Dermis lymphatic vessel endothelial cell (primary cell): ENCODE results near the gene CACNA2D1. TPM values are rescaled to one million over a fixed set of nuclear protein-coding genes. Genes with fewer than 3 reads are reported as not detected.

Experiments used
- total RNA-seq: library from RNA; depleted of rRNA; stranded (reverse); fragments of >200 nt; gene quantifications from 2 replicates; pipeline ENCODE4 v1.2.1, GENCODE V29; 2014

The CACNA2D1 gene
- 3.5 and 5.0 TPM in 2 replicates for total RNA-seq

DNA sequence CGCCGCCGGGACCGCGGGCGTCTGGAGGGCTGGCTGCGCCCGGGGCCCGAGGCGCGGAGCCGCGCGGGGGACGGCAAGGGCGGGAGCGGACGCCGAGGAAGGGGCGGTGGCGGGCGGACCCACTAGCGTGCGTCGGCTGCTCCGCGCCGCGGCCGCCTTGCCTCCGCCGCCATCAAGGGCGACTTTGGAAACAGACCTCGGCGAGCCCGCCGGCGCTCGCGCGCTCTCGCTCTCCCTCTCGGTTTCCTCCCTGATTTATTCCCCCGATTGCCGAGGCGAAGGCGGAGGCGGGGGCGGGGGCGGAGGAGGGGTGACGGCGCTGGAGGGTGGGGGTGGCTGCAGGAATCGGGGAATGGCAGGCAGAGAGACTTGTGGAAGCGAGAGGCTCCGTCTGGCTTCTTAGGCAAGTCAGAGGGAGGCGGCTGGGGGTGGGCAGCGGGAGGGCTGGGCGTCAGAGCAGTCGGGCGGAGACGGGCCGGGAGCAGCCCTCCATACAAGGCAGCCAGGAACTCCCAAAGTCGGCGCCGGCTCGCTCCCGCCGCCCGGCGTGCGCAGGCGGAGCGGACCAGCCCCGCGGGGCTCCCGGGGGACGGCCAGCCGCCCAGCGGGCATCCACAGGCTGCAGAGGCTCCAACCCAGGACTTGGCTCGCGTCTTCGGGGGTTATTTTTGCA, at the start of gene CACNA2D1:
Gene CACNA2D1, minus strand, starts transcription at position 231 of the 673 bp plus-strand sequence.

